Stimulated activated CD8-positive, alpha-beta memory T cell treated with anti-CD3 and anti-CD28 coated beads, Interleukin-4, amount 100 ng/mL, for 24 hours (primary cell): ENCODE data around the gene THSD4.

Experiments
- DNase-seq: peaks from one replicate; pipeline ENCODE4 v3.0.0-alpha.2; 2020; ENCODE audit warnings: low read depth

THSD4 gene

GRCh38 chr15:71754660-71755059 lies 639.4 kb downstream of the THSD4 start:
- no peak for DNase-seq

- DNase-seq: no peak
Measured at GRCh38 chr15:71755092-71755970, 640.1 kb downstream of the THSD4 start.

GRCh38 chr15:71756599-71757352 lies 641.5 kb downstream of the THSD4 start:
- no peak for DNase-seq

GRCh38 chr15:71757741-71758530 lies 642.7 kb downstream of the THSD4 start:
- no peak for DNase-seq

GRCh38 chr15:71758711-71759110 lies 643.4 kb downstream of the THSD4 start:
- DNase-seq: no peak

- DNase-seq: no peak
Measured at GRCh38 chr15:71760852-71761251, 645.6 kb downstream of the THSD4 start.

GRCh38 chr15:71761649-71762048 lies 646.4 kb downstream of the THSD4 start:
- no peak for DNase-seq

GRCh38 chr15:71768184-71768583 lies 652.9 kb downstream of the THSD4 start:
- no peak for DNase-seq

- DNase-seq: no peak
Measured at GRCh38 chr15:71773206-71773859, 658.1 kb downstream of the THSD4 start.

GRCh38 chr15:71775856-71776255 lies 660.6 kb downstream of the THSD4 start:
- DNase-seq: no peak

- DNase-seq: no peak
Measured at GRCh38 chr15:71776304-71776703, 661.0 kb downstream of the THSD4 start.

GRCh38 chr15:71777216-71777943 lies 662.1 kb downstream of the THSD4 start:
- DNase-seq: no peak

- DNase-seq: no peak
Measured at GRCh38 chr15:71779073-71779797, 664.0 kb downstream of the THSD4 start.

- DNase-seq: peak; percentile 7
Measured at GRCh38 chr15:71780115-71780976, 665.1 kb downstream of the THSD4 start.

GRCh38 chr15:71781179-71781964 lies 666.1 kb downstream of the THSD4 start:
- DNase-seq: no peak

- DNase-seq: no peak
Measured at GRCh38 chr15:71781965-71782265, 666.6 kb downstream of the THSD4 start.

GRCh38 chr15:71782422-71783165 lies 667.3 kb downstream of the THSD4 start:
- no peak for DNase-seq

GRCh38 chr15:71784719-71785118 lies 669.4 kb downstream of the THSD4 start:
- peak; percentile 4 for DNase-seq
